Colonic mucosa (tissue), 4 donors: ENCODE results near the gene CEP63. TPM values are rescaled to one million over a fixed set of nuclear protein-coding genes. Genes with fewer than 3 reads are reported as not detected.

ENCODE experiments used
- DNase-seq: peaks from one replicate; pipeline ENCODE4 v3.0.0-alpha.2; 2020
- H3K27ac ChIP-seq: fragments of 200-600 bp; one replicate; pipeline ENCODE4 v1.8.0; 2021
- H3K27me3 ChIP-seq: fragments of 200-600 bp; one replicate; pipeline ENCODE4 v1.8.0; 2021
- H3K36me3 ChIP-seq: fragments of 200-600 bp; one replicate; pipeline ENCODE4 v1.8.0; 2021
- H3K4me1 ChIP-seq: fragments of 200-600 bp; one replicate; pipeline ENCODE4 v1.8.0; 2021; ENCODE audit warnings: mild to moderate bottlenecking
- H3K4me3 ChIP-seq: fragments of 200-600 bp; one replicate; pipeline ENCODE4 v1.8.0; 2021
- H3K9ac ChIP-seq, 2 donors: one replicate each; pipeline ENCODE4 v1.7.0; 2013; ENCODE audit warnings: control low read depth in 2 of 2, low read depth in 2 of 2, low read length in 2 of 2
- H3K9me3 ChIP-seq: fragments of 200-600 bp; one replicate; pipeline ENCODE4 v1.8.0; 2021
- intact Hi-C: fragments of 100-400 bp; cut with DNase I; formaldehyde crosslinking; loops from one replicate; pipeline ENCODE4 v1.14.1; 2022
- total RNA-seq, 2 donors: library from RNA; stranded (reverse); fragmentation: NEBNext Ultra II Directional in 1 of 2; extraction: Animal tissue kit (Norgen Biotek cat#: 25700) in 1 of 2; gene quantifications; one replicate each; pipeline ENCODE4 v1.2.1, GENCODE V29; 2021
- TF ChIP-seq, protein P1 (sequence below): fragments of 200-600 bp; IDR thresholded peaks from one replicate; pipeline ENCODE4 v1.8.0; 2022; ENCODE audit warnings: antibody characterized with exemption, mild to moderate bottlenecking
- donor health status: healthy.
- donor health status: DM: no; HTN: no; CAD: no.
- donor health status: DM: no; HTN: no; CAD: no.

The CEP63 gene
- total RNA-seq, 2 donors from 2014 or later, result 16.9 to 19.6 TPM

GRCh38 chr3:134597390-134597970 lies 111.6 kb downstream of the CEP63 start:
- Histone ChIP-seq H3K4me1 (no peaks in the 10 kb centered on the region), H3K4me3 (no peak overlapping the region), H3K9me3 (no peaks in the 10 kb centered on the region), H3K27me3 (no peaks in the 10 kb centered on the region), H3K27ac (no peak overlapping the region), H3K36me3 (no peaks in the 10 kb centered on the region), H3K9ac (no peak overlapping the region)
- DNase-seq, result no peak
- intact Hi-C loops, result no loop called here
- TF ChIP-seq, protein P1, sequence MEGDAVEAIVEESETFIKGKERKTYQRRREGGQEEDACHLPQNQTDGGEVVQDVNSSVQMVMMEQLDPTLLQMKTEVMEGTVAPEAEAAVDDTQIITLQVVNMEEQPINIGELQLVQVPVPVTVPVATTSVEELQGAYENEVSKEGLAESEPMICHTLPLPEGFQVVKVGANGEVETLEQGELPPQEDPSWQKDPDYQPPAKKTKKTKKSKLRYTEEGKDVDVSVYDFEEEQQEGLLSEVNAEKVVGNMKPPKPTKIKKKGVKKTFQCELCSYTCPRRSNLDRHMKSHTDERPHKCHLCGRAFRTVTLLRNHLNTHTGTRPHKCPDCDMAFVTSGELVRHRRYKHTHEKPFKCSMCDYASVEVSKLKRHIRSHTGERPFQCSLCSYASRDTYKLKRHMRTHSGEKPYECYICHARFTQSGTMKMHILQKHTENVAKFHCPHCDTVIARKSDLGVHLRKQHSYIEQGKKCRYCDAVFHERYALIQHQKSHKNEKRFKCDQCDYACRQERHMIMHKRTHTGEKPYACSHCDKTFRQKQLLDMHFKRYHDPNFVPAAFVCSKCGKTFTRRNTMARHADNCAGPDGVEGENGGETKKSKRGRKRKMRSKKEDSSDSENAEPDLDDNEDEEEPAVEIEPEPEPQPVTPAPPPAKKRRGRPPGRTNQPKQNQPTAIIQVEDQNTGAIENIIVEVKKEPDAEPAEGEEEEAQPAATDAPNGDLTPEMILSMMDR, result no peak

- DNase-seq, result no peak
- H3K4me3 ChIP-seq, result no peak overlapping the region
- no peaks in the 10 kb centered on the region for H3K27me3 ChIP-seq
- intact Hi-C loops, result no loop called here
- no peaks in the 10 kb centered on the region for H3K36me3 ChIP-seq
- TF ChIP-seq, protein P1, result no peak
- H3K9ac ChIP-seq, result no peak overlapping the region
- H3K9me3 ChIP-seq, result no peaks in the 10 kb centered on the region
- no peaks in the 10 kb centered on the region for H3K4me1 ChIP-seq
- no peak overlapping the region for H3K27ac ChIP-seq
These were observed 113.1 kb downstream of the CEP63 start for GRCh38 chr3:134598763-134599545.

GRCh38 chr3:134600206-134600605 lies 114.3 kb downstream of the CEP63 start:
- Histone ChIP-seq H3K36me3 (no peaks in the 10 kb centered on the region), H3K9ac (no peak overlapping the region), H3K27ac (no peak overlapping the region), H3K4me1 (no peaks in the 10 kb centered on the region), H3K4me3 (no peak overlapping the region), H3K27me3 (no peaks in the 10 kb centered on the region), H3K9me3 (no peaks in the 10 kb centered on the region)
- TF ChIP-seq, protein P1, result no peak
- DNase-seq, result no peak
- intact Hi-C loops, result loop anchor here (5.0 to 10.0 kb wide), 3 partner anchors 42 to 1295 kb away; no protein-coding TSS in a partner anchor

- intact Hi-C loops, result loop anchor here (5.0 to 10.0 kb wide), 3 partner anchors 41 to 1294 kb away; no protein-coding TSS in a partner anchor
- Histone ChIP-seq H3K27ac (no peak overlapping the region), H3K9me3 (no peaks in the 10 kb centered on the region), H3K4me3 (no peak overlapping the region), H3K36me3 (no peaks in the 10 kb centered on the region), H3K27me3 (no peaks in the 10 kb centered on the region), H3K9ac (no peak overlapping the region), H3K4me1 (no peaks in the 10 kb centered on the region)
- peak; percentile 66 for DNase-seq
- TF ChIP-seq, protein P1, result peak; percentile 96
These were observed 115.0 kb downstream of the CEP63 start for GRCh38 chr3:134600685-134601463.
